ENCODE measurements around the gene MID1IP1. TPM values are rescaled to one million over a fixed set of nuclear protein-coding genes. Genes with fewer than 3 reads are reported as not detected.

MID1IP1 gene
- total and polyA plus RNA-seq, 2 of the 8 experiments (the other 6 are each of a cell fraction or from before 2014, with no cell fraction given), result 118 to 128 TPM

DNA sequence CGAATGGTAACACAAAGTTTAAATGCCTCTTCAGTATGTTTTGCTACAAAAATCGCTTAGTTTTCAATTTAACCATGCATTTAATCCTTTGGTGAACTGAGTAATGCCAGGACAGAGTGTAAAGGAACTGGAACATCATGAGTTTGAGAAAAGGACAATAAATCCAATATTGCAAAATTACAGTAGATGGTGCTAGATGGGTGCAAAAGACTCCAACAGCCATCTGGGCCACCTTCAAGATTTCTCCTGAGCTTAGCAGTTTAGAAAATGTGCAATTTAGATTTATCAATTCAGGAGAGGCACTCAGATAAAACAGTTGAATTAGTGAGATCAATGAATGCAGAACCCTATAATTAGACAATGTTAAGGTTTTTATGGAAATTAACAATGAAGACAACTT is 33.2 kb upstream of the MID1IP1 start:
- Histone ChIP-seq H2BK5ac (ENCODE audit: low read depth, low read length) (no peak overlapping the region), H3K27ac (ENCODE audit: low read depth, low read length) (no peak overlapping the region), H4K8ac (ENCODE audit: extremely low read depth, insufficient read depth, low read length) (no peak overlapping the region), H2AK5ac (ENCODE audit: low read depth, low read length) (no peak overlapping the region), H3K79me1 (ENCODE audit: low read depth, low read length) (no peaks in the 10 kb centered on the region), H3K4me3 (ENCODE audit: extremely low read depth in 1 of 4, insufficient read depth in 2 of 4, low read depth in 3 of 4, low read length in 4 of 4) (no peak overlapping the region), H2AFZ (ENCODE audit: low read length) (no peak overlapping the region), H3K18ac (ENCODE audit: extremely low read depth, low read length) (no peak overlapping the region), H3K14ac (ENCODE audit: insufficient read length) (no peak overlapping the region), H3K9me3 (ENCODE audit: insufficient read depth in 2 of 2, low read depth in 1 of 2, low read length in 1 of 2) (no peaks in the 10 kb centered on the region), H3K4ac (replicated peaks; ENCODE audit: insufficient read length, low read depth, low read length) (no peak overlapping the region), H2BK15ac (ENCODE audit: low read length) (no peak overlapping the region), H3K36me3 (ENCODE audit: control insufficient read depth in 2 of 4, insufficient read depth in 4 of 4, low read length in 3 of 4) (no peaks in the 10 kb centered on the region), H4K5ac (ENCODE audit: insufficient read length, low read depth, low read length) (no peak overlapping the region), H4K91ac (replicated peaks; ENCODE audit: insufficient read length, low read length) (no peak overlapping the region), H3K27me3 (replicated peaks in 1 of 4; ENCODE audit: control insufficient read depth in 3 of 4, extremely low read depth in 1 of 4, insufficient read depth in 3 of 4, low read length in 3 of 4) (no peaks in the 10 kb centered on the region), H2BK20ac (ENCODE audit: low read length) (no peak overlapping the region), H4K20me1 (replicated peaks in 1 of 2; ENCODE audit: control insufficient read depth in 1 of 2, insufficient read depth in 2 of 2, low read length in 2 of 2) (no peaks in the 10 kb centered on the region), H3K23me2 (ENCODE audit: low read depth, low read length) (no peaks in the 10 kb centered on the region), H3K23ac (ENCODE audit: insufficient read length) (no peak overlapping the region), H3K79me2 (ENCODE audit: control insufficient read depth in 1 of 2, insufficient read depth in 2 of 2, low read length in 2 of 2) (no peaks in the 10 kb centered on the region), H2BK12ac (ENCODE audit: low read depth, low read length) (no peak overlapping the region), H2BK120ac (replicated peaks; ENCODE audit: low read depth, low read length) (no peak overlapping the region), H3K56ac (replicated peaks; ENCODE audit: insufficient read length, low read depth, low read length) (no peak overlapping the region), H3K4me2 (ENCODE audit: insufficient read depth in 1 of 2, low read depth in 2 of 2, low read length in 2 of 2) (no peak overlapping the region), H3K9ac (replicated peaks in 1 of 4; ENCODE audit: extremely low read depth in 1 of 4, low read depth in 3 of 4, low read length in 3 of 4) (no peak overlapping the region), H3K4me1 (replicated peaks in 1 of 4; ENCODE audit: control insufficient read depth in 3 of 4, insufficient read depth in 4 of 4, low read length in 3 of 4) (no peaks in the 10 kb centered on the region)
- WGBS, 2 experiments (ENCODE audit: extremely low coverage in 1 of 2, insufficient coverage in 1 of 2, insufficient read length in 1 of 2, insufficient replicate concordance in 2 of 2, low coverage in 1 of 2, low lambda C conversion rate in 2 of 2, missing lambda C conversion rate in 1 of 2), result 83% methylated on average over 2 of the region's 2 CpGs; no CpG with 5 or more reads in 1 of the 2 experiments
- no peak for TF ChIP-seq POLR2AphosphoS5 (IDR thresholded peaks at IDR 0.05; ENCODE audit: low read depth, low read length)
- TF ChIP-seq RAD21 (IDR thresholded peaks at IDR 0.05 in 1 of 2, conservative IDR thresholded peaks at IDR 0.05 in 1 of 2; ENCODE audit: low read depth in 2 of 2, low read length in 2 of 2), result peak; percentile 38 to 39; a peak in 3 of 4 replicates
- no peak for TF ChIP-seq FOSL1 (IDR thresholded peaks at IDR 0.05; ENCODE audit: insufficient read depth, low read depth, low read length)
- TF ChIP-seq JUN (IDR thresholded peaks at IDR 0.05; ENCODE audit: low read depth, low read length), result no peak
- ChIA-PET POLR2A (ENCODE audit: partially characterized antibody) (no interaction called here), CTCF (ENCODE audit: partially characterized antibody) (interaction anchor here (1.5 kb wide), 1 partner anchor 384 kb away, joined by 4 read pairs; no protein-coding TSS in a partner anchor)
- DNase-seq (ENCODE audit: low read depth in 1 of 2, low spot score in 2 of 2) (no peak), FAIRE-seq (no peak)
